GM12801 (cell line): ENCODE measurements around the gene CLIC5.

Experiments
- TF ChIP-seq, protein P1 (sequence below): IDR thresholded peaks from one replicate; pipeline ENCODE4 v1.5.1; 2011; ENCODE audit warnings: control low read depth; ENCODE audit not compliant: insufficient read length; ENCODE audit errors: extremely low read depth

CLIC5 gene

DNA sequence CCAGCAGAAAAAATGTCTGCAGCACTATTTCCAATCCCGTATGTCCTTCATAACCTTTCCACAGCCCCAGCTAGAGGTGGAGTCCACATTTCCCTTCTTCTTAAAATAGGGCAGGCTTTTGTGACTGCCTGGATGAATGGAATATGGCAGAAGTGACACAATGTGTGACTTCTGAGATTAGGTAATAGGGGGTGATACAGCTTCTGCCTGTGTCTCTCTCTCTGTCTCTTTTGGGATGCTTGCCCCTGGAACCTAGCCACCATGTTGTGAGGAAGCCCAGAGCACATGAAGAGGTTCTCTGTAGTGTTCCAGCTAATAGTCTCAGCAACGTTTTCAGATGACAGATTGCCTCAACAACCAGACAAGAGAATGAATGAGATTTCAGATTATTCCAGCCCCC, 51.4 kb downstream of the CLIC5 start:
- TF ChIP-seq, protein P1, sequence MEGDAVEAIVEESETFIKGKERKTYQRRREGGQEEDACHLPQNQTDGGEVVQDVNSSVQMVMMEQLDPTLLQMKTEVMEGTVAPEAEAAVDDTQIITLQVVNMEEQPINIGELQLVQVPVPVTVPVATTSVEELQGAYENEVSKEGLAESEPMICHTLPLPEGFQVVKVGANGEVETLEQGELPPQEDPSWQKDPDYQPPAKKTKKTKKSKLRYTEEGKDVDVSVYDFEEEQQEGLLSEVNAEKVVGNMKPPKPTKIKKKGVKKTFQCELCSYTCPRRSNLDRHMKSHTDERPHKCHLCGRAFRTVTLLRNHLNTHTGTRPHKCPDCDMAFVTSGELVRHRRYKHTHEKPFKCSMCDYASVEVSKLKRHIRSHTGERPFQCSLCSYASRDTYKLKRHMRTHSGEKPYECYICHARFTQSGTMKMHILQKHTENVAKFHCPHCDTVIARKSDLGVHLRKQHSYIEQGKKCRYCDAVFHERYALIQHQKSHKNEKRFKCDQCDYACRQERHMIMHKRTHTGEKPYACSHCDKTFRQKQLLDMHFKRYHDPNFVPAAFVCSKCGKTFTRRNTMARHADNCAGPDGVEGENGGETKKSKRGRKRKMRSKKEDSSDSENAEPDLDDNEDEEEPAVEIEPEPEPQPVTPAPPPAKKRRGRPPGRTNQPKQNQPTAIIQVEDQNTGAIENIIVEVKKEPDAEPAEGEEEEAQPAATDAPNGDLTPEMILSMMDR: no peak

DNA sequence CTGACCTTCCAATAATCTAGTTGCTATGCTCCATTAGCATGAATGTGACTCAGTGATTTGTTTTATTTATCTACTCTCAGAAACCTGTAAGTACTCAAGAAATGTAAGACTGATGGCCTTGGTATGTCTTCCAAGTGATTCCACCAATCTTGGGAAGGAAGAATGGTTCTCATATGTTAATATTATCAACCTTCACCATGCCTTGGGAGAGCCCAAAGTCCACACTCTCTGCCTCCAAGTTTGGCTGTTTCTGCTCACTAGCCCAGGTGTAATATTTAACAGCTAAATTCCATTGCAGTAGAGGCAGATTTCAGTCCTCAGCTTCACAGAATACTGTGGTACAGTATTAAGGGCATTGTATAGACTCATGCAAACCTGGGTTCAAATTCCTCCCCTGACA, 51.8 kb downstream of the CLIC5 start:
- TF ChIP-seq, protein P1: no peak

DNA sequence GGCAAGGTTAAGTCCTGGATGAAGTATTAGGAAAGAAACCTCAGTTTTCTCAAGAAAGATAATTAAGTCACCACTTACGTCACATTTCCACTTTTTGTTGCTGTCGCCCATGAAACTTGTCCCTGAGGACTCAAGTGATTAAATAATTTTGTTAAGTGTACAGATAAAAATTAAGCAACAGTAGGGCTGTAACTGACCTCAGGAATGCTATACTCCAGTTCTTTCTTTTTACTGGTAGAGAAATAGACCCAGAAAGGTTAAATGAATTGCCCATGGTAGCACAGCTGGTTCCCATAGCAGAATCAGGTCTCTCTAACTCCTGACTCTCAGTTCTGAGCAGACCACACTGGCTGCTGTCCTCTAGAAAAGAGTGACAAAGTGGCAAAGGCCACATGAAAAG, 54.5 kb downstream of the CLIC5 start:
- TF ChIP-seq, protein P1: no peak

DNA sequence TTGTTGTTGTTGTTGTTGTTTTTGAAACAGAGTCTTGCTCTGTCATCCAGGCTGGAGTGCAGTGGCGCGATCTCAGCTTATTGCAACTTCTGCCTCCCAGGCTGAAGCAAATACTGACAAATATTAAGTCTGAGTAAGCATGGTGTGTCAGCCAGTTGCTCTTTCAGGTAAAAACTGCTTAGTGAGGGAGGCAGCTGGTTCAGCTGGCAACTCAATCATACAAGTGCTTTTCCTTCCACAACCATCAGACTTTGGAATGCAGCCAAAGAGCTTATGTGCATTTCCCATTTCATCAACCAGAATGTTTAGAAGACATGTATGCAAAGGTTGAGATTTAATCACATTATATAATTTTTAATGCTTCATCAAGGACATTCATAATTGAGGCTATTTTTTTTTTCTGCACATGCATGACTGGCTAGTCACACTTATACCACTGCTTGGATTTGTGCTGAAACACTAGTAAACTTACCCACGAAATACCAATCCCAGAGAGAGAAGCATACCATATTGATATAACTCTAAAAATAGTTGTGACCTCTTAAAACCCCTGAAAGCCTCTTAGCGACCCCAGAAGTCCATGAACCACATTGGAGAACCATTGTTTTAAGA, 56.0 kb downstream of the CLIC5 start:
- TF ChIP-seq, protein P1: no peak

DNA sequence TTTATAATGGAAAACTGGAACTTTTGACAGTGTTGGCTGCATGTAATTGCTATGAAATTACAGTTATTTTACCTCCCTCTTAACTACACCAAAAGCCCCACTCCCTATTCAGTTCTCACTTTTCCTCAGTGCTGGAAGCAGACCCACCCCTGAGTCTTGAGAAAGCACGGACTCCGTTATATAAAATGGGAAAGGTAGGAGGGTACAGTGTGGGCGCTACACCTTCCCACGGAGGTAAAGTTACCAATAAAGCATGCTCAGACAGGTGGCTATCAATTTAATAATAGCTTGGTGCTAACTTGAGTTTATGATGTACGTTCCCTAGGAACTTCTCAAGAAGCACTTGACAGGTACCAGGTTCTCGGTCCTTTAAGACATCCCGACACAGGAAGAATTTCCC, 59.0 kb downstream of the CLIC5 start:
- TF ChIP-seq, protein P1: no peak

DNA sequence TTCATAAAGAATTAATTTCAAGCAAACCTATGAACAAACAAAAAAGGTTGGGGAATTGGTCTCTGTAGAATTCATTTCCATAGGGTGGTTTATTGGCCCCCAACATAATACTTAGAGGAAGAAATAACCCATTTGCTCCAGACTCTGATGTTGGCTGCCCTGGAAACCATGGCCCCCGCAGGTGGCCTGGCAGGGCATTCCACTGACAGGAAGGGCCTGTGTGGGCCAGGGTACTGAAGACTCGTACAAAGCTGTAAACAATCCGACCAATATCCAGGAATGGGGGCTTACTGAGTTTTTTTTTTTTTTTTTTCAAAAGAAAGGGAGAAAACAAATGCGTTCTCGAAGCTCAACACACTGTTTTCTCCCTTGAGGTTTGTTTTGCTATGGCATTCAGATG, 59.5 kb downstream of the CLIC5 start:
- TF ChIP-seq, protein P1: no peak

DNA sequence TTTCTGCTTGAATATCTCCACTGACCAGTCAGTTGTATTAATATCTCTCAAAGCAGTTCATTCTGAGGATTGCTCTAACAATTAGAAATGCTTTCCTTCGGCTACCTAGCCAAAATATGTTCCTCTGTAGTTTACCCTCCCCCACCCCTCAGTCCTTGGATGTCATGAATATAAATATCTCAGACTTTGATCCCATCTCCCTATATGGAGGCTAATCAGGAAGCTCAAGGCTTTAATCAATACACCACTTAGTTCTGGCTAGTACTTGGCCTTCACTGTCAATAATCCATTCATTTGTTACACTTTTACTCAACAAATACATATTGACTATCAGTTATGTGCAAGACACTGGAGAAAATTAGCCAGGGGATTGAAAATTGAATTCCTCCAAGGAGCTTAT, 60.1 kb downstream of the CLIC5 start:
- TF ChIP-seq, protein P1: no peak
